Activated T-cell treated with anti-CD3 and anti-CD28 coated beads, Interleukin-2, amount 50 U/mL, for 4 hours (primary cell): ENCODE measurements around the gene LRRC61. TPM values are rescaled to one million over a fixed set of nuclear protein-coding genes. Genes with fewer than 3 reads are reported as not detected.
"Not testable (repeated sequence)": the region's sequence is repeated elsewhere in the genome, so short reads cannot be mapped to it uniquely, and the experiment has no call there.

Experiments used
- ATAC-seq, 2 donors: fragments of 200-7000 bp; cut with Tn5 transposase; one replicate each; pipeline ENCODE4 v1.10.0; 2021
- DNase-seq: peaks from one replicate; pipeline ENCODE4 v3.0.0-alpha.2; 2020
- H3K27me3 Mint-ChIP-seq: one replicate; pipeline ENCODE4 v1.8.0; 2021; ENCODE audit warnings: low read depth, mixed read lengths
- H3K36me3 Mint-ChIP-seq: one replicate; pipeline ENCODE4 v1.8.0; 2022; ENCODE audit warnings: mixed read lengths; ENCODE audit not compliant: insufficient read depth
- H3K4me1 Mint-ChIP-seq: one replicate; pipeline ENCODE4 v1.8.0; 2021; ENCODE audit warnings: low read depth, mixed read lengths
- H3K4me3 Mint-ChIP-seq: one replicate; pipeline ENCODE4 v1.8.0; 2021; ENCODE audit warnings: mild to moderate bottlenecking, moderate library complexity, mixed read lengths
- H3K9me3 Mint-ChIP-seq: one replicate; pipeline ENCODE4 v1.8.0; 2021; ENCODE audit warnings: mixed read lengths
- total RNA-seq, 3 donors: library from RNA; stranded (reverse); gene quantifications; one replicate each; pipeline ENCODE4 v1.2.1, GENCODE V29; 2021

The LRRC61 gene
- total RNA-seq, 3 donors from 2014 or later = 24.5 to 29.4 (median 26.1) TPM

GRCh38 chr7:150314639-150315239 lies 8.4 kb upstream of the LRRC61 start:
- H3K4me3 Mint-ChIP-seq = no peak overlapping the region
- no peak for DNase-seq
- H3K27me3 Mint-ChIP-seq = no peaks in the 10 kb centered on the region
- no peaks in the 10 kb centered on the region for H3K9me3 Mint-ChIP-seq
- peaks cover 11% of the 10 kb centered on the region for H3K36me3 Mint-ChIP-seq
- no peak for ATAC-seq
- H3K4me1 Mint-ChIP-seq = peaks cover 2% of the 10 kb centered on the region

- Mint-ChIP-seq H3K36me3 (peaks cover 11% of the 10 kb centered on the region), H3K4me1 (peaks cover 21% of the 10 kb centered on the region)
- H3K27me3 Mint-ChIP-seq, H3K9me3 Mint-ChIP-seq, ATAC-seq, DNase-seq, H3K4me3 Mint-ChIP-seq: not testable (repeated sequence)
Measured at GRCh38 chr7:150316987-150317386, 6.2 kb upstream of the LRRC61 start.

GRCh38 chr7:150317748-150318444 lies 5.3 kb upstream of the LRRC61 start:
- H3K4me3 Mint-ChIP-seq = no peak overlapping the region

GRCh38 chr7:150321788-150322113 lies 1.4 kb upstream of the LRRC61 start:
- H3K27me3 Mint-ChIP-seq = no peaks in the 10 kb centered on the region
- H3K4me1 Mint-ChIP-seq = peaks cover 47% of the 10 kb centered on the region
- ATAC-seq = no peak

More at GRCh38 chr7:150317748-150318444, 5.3 kb upstream of the LRRC61 start:
- DNase-seq (no peak), ATAC-seq (no peak)
- no peaks in the 10 kb centered on the region for H3K27me3 Mint-ChIP-seq
- H3K9me3 Mint-ChIP-seq = no peaks in the 10 kb centered on the region
- peaks cover 31% of the 10 kb centered on the region for H3K4me1 Mint-ChIP-seq
- peaks cover 11% of the 10 kb centered on the region for H3K36me3 Mint-ChIP-seq

GRCh38 chr7:150322114-150322832 lies 882 bp upstream of the LRRC61 start:
- Mint-ChIP-seq H3K4me3 (peak overlapping the region; percentile 96), H3K27me3 (no peaks in the 10 kb centered on the region), H3K9me3 (no peaks in the 10 kb centered on the region), H3K4me1 (peaks cover 47% of the 10 kb centered on the region), H3K36me3 (peaks cover 19% of the 10 kb centered on the region)
- peak; percentile 61 for DNase-seq
- ATAC-seq = peak; percentile 17 to 27

More at GRCh38 chr7:150321788-150322113, 1.4 kb upstream of the LRRC61 start:
- Mint-ChIP-seq H3K4me3 (peak overlapping the region; percentile 96), H3K36me3 (peaks cover 15% of the 10 kb centered on the region), H3K9me3 (no peaks in the 10 kb centered on the region)
- DNase-seq = no peak

GRCh38 chr7:150323682-150324372 lies 672 bp downstream of the LRRC61 start:
- DNase-seq (no peak), ATAC-seq (peak; percentile 30 to 31)
- Mint-ChIP-seq H3K9me3 (no peaks in the 10 kb centered on the region), H3K4me1 (peaks cover 46% of the 10 kb centered on the region), H3K4me3 (peak overlapping the region; percentile 96), H3K27me3 (no peaks in the 10 kb centered on the region), H3K36me3 (peaks cover 16% of the 10 kb centered on the region)

- H3K27me3 Mint-ChIP-seq = no peaks in the 10 kb centered on the region
- peaks cover 19% of the 10 kb centered on the region for H3K36me3 Mint-ChIP-seq
- H3K4me3 Mint-ChIP-seq = peak overlapping the region; percentile 96
- ATAC-seq = no peak
- peaks cover 44% of the 10 kb centered on the region for H3K4me1 Mint-ChIP-seq
- no peaks in the 10 kb centered on the region for H3K9me3 Mint-ChIP-seq
- DNase-seq = no peak
Measured at GRCh38 chr7:150324373-150324961, 1.3 kb downstream of the LRRC61 start.

- H3K27me3 Mint-ChIP-seq = no peaks in the 10 kb centered on the region
- H3K4me3 Mint-ChIP-seq = peak overlapping the region; percentile 96
- ATAC-seq (no peak), DNase-seq (no peak)
- H3K4me1 Mint-ChIP-seq = peaks cover 40% of the 10 kb centered on the region
- H3K9me3 Mint-ChIP-seq = no peaks in the 10 kb centered on the region
- peaks cover 19% of the 10 kb centered on the region for H3K36me3 Mint-ChIP-seq
Measured at GRCh38 chr7:150325110-150325611, 2.0 kb downstream of the LRRC61 start.

- H3K9me3 Mint-ChIP-seq = no peaks in the 10 kb centered on the region
- no peak for DNase-seq
- H3K4me3 Mint-ChIP-seq = no peak overlapping the region
- peaks cover 34% of the 10 kb centered on the region for H3K4me1 Mint-ChIP-seq
- no peaks in the 10 kb centered on the region for H3K27me3 Mint-ChIP-seq
- H3K36me3 Mint-ChIP-seq = peaks cover 19% of the 10 kb centered on the region
- ATAC-seq = no peak
Measured at GRCh38 chr7:150325901-150326300, 2.7 kb downstream of the LRRC61 start.

- ATAC-seq (no peak), DNase-seq (no peak)
- peaks cover 27% of the 10 kb centered on the region for H3K4me1 Mint-ChIP-seq
- H3K4me3 Mint-ChIP-seq = no peak overlapping the region
- peaks cover 23% of the 10 kb centered on the region for H3K36me3 Mint-ChIP-seq
- H3K27me3 Mint-ChIP-seq = no peaks in the 10 kb centered on the region
- H3K9me3 Mint-ChIP-seq = no peaks in the 10 kb centered on the region
Measured at GRCh38 chr7:150326657-150327268, 3.6 kb downstream of the LRRC61 start.

GRCh38 chr7:150327308-150327707 lies 4.2 kb downstream of the LRRC61 start:
- Mint-ChIP-seq H3K4me1 (peaks cover 22% of the 10 kb centered on the region), H3K36me3 (peaks cover 23% of the 10 kb centered on the region), H3K4me3 (no peak overlapping the region), H3K9me3 (no peaks in the 10 kb centered on the region), H3K27me3 (no peaks in the 10 kb centered on the region)
- DNase-seq (no peak), ATAC-seq (no peak)

GRCh38 chr7:150329331-150330120 lies 6.4 kb downstream of the LRRC61 start:
- Mint-ChIP-seq H3K9me3 (no peaks in the 10 kb centered on the region), H3K27me3 (no peaks in the 10 kb centered on the region), H3K4me1 (peaks cover 7% of the 10 kb centered on the region), H3K4me3 (no peak overlapping the region), H3K36me3 (peaks cover 21% of the 10 kb centered on the region)
- DNase-seq (no peak), ATAC-seq (no peak)
